GM23338 (cell line): ENCODE measurements around the gene BICC1. TPM values are rescaled to one million over a fixed set of nuclear protein-coding genes. Genes with fewer than 3 reads are reported as not detected.

ENCODE experiments used
- ATAC-seq: fragments of 200-7000 bp; cut with Tn5 transposase; 3 replicates; pipeline ENCODE4 v1.9.1; 2020
- DNase-seq: peaks from one replicate; pipeline ENCODE4 v3.0.0-alpha.2; 2015; ENCODE audit warnings: low spot score
- H2AFZ ChIP-seq: fragments of 200-600 bp; sonication (generic); 2 replicates; pipeline ENCODE4 v1.8.0; 2016; ENCODE audit warnings: antibody characterized with exemption, mild to moderate bottlenecking, moderate library complexity
- H3F3A ChIP-seq: fragments of 200-600 bp; sonication (generic); replicated peaks from 2 replicates; pipeline ENCODE4 v1.8.0; 2017; ENCODE audit warnings: antibody characterized with exemption, mixed run types, low read depth
- H3K27ac ChIP-seq: fragments of 200-600 bp; sonication (generic); 2 replicates; pipeline ENCODE4 v1.6.1; 2016; ENCODE audit warnings: low read depth
- H3K27me3 ChIP-seq: fragments of 200-600 bp; sonication (generic); 2 replicates; pipeline ENCODE4 v1.8.0; 2016; ENCODE audit warnings: mild to moderate bottlenecking, mixed run types, moderate library complexity; ENCODE audit not compliant: insufficient read depth
- H3K36me3 ChIP-seq: fragments of 200-600 bp; sonication (generic); 2 replicates; pipeline ENCODE4 v1.8.0; 2016; ENCODE audit warnings: mild to moderate bottlenecking; ENCODE audit not compliant: insufficient read depth
- H3K4me1 ChIP-seq: fragments of 200-600 bp; sonication (generic); 2 replicates; pipeline ENCODE4 v1.8.0; 2016; ENCODE audit warnings: mild to moderate bottlenecking, moderate library complexity; ENCODE audit not compliant: insufficient read depth
- H3K4me2 ChIP-seq: fragments of 200-600 bp; sonication (generic); 2 replicates; pipeline ENCODE4 v1.7.1; 2017; ENCODE audit warnings: mixed run types
- H3K4me3 ChIP-seq: fragments of 200-600 bp; sonication (generic); 2 replicates; pipeline ENCODE4 v1.6.1; 2016; ENCODE audit warnings: mixed run types
- H3K79me2 ChIP-seq: fragments of 200-600 bp; sonication (generic); replicated peaks from 2 replicates; pipeline ENCODE4 v1.8.0; 2017; ENCODE audit warnings: mild to moderate bottlenecking; ENCODE audit not compliant: insufficient read depth
- H3K9me2 ChIP-seq: fragments of 200-600 bp; sonication (generic); 2 replicates; pipeline ENCODE4 v1.8.0; 2017; ENCODE audit not compliant: insufficient read depth
- H4K20me1 ChIP-seq: fragments of 200-600 bp; sonication (generic); replicated peaks from 2 replicates; pipeline ENCODE4 v1.8.0; 2017; ENCODE audit warnings: mild to moderate bottlenecking; ENCODE audit not compliant: insufficient read depth
- H3K27ac Mint-ChIP-seq: 2 replicates; pipeline ENCODE4 v1.8.0; 2020; ENCODE audit warnings: inconsistent platforms, mild to moderate bottlenecking, moderate library complexity, mixed read lengths
- H3K27me3 Mint-ChIP-seq: 3 replicates; pipeline ENCODE4 v1.8.0; 2022; ENCODE audit warnings: low read depth, mild to moderate bottlenecking, moderate library complexity, mixed read lengths, inconsistent platforms; ENCODE audit not compliant: insufficient read depth, poor library complexity
- H3K36me3 Mint-ChIP-seq: 3 replicates; pipeline ENCODE4 v1.8.0; 2021; ENCODE audit warnings: low read depth, mild to moderate bottlenecking, inconsistent platforms, moderate library complexity, mixed read lengths
- H3K4me1 Mint-ChIP-seq: 3 replicates; pipeline ENCODE4 v1.8.0; 2020; ENCODE audit warnings: mild to moderate bottlenecking, inconsistent platforms, mixed read lengths
- H3K4me3 Mint-ChIP-seq: 3 replicates; pipeline ENCODE4 v1.8.0; 2021; ENCODE audit warnings: moderate library complexity, mild to moderate bottlenecking, inconsistent platforms, mixed read lengths
- H3K9me3 Mint-ChIP-seq: 3 replicates; pipeline ENCODE4 v1.8.0; 2020; ENCODE audit warnings: moderate library complexity, mild to moderate bottlenecking, inconsistent platforms, mixed read lengths
- EZH2 ChIP-seq: fragments of 200-600 bp; sonication (generic); IDR thresholded peaks from one replicate; pipeline ENCODE4 v1.8.0; 2017; ENCODE audit warnings: antibody characterized with exemption, mild to moderate bottlenecking, low read depth; ENCODE audit not compliant: unreplicated experiment
- NANOG ChIP-seq: IDR thresholded peaks from 2 replicates; pipeline ENCODE4 v1.6.1; 2016; ENCODE audit warnings: antibody characterized with exemption, borderline replicate concordance
- ZNF331 ChIP-seq: fragments of 250-450 bp; sonication (Bioruptor Pico); IDR thresholded peaks from 2 replicates; pipeline ENCODE4 v1.5.0; 2020; ENCODE audit warnings: low read depth, mild to moderate bottlenecking, moderate library complexity
- polyA plus RNA-seq: library from polyadenylated mRNA; unstranded; fragments of >200 nt; fragmentation: Nextera tagmentation; extraction: Ambion mirVana; gene quantifications from 2 replicates; pipeline ENCODE4 v1.2.1, GENCODE V29; 2016
- total RNA-seq: library from RNA; depleted of rRNA; stranded (reverse); fragments of >200 nt; shearing (Covaris generic); gene quantifications from 2 replicates; pipeline ENCODE4 v1.2.3, GENCODE V29; 2014
- TF ChIP-seq, protein P1 (sequence below): fragments of 250-450 bp; sonication (Bioruptor Pico); IDR thresholded peaks from 2 replicates; pipeline ENCODE4 v1.5.0; 2020; ENCODE audit warnings: mild to moderate bottlenecking, moderate library complexity
- TF ChIP-seq, protein P2 (sequence below): IDR thresholded peaks from 2 replicates; pipeline ENCODE4 v1.6.1; 2016; ENCODE audit warnings: antibody characterized with exemption

The BICC1 gene
- total and polyA plus RNA-seq, 2 experiments from 2014 or later, result 1.3 to 2.2 TPM

DNA sequence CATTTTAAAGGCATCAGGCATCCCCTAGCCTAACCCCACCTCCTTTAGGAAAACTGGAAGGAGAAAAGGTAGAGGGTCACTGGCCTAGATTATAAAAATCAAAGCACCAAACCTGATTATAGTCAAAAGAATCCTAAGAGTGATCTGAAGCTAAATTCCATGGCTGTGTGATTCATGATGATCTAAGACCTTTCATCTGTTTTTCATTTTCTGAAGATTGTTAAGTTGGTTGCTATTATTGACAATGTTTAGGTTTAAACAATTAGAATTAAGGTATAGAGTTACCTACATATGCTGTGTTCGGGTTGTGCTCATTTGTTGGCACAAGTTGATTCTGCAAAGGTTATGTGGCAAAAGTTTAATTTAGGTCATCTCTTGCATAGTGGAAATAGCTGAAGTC, 148.7 kb downstream of the BICC1 start (continued):
- TF ChIP-seq, protein P1, sequence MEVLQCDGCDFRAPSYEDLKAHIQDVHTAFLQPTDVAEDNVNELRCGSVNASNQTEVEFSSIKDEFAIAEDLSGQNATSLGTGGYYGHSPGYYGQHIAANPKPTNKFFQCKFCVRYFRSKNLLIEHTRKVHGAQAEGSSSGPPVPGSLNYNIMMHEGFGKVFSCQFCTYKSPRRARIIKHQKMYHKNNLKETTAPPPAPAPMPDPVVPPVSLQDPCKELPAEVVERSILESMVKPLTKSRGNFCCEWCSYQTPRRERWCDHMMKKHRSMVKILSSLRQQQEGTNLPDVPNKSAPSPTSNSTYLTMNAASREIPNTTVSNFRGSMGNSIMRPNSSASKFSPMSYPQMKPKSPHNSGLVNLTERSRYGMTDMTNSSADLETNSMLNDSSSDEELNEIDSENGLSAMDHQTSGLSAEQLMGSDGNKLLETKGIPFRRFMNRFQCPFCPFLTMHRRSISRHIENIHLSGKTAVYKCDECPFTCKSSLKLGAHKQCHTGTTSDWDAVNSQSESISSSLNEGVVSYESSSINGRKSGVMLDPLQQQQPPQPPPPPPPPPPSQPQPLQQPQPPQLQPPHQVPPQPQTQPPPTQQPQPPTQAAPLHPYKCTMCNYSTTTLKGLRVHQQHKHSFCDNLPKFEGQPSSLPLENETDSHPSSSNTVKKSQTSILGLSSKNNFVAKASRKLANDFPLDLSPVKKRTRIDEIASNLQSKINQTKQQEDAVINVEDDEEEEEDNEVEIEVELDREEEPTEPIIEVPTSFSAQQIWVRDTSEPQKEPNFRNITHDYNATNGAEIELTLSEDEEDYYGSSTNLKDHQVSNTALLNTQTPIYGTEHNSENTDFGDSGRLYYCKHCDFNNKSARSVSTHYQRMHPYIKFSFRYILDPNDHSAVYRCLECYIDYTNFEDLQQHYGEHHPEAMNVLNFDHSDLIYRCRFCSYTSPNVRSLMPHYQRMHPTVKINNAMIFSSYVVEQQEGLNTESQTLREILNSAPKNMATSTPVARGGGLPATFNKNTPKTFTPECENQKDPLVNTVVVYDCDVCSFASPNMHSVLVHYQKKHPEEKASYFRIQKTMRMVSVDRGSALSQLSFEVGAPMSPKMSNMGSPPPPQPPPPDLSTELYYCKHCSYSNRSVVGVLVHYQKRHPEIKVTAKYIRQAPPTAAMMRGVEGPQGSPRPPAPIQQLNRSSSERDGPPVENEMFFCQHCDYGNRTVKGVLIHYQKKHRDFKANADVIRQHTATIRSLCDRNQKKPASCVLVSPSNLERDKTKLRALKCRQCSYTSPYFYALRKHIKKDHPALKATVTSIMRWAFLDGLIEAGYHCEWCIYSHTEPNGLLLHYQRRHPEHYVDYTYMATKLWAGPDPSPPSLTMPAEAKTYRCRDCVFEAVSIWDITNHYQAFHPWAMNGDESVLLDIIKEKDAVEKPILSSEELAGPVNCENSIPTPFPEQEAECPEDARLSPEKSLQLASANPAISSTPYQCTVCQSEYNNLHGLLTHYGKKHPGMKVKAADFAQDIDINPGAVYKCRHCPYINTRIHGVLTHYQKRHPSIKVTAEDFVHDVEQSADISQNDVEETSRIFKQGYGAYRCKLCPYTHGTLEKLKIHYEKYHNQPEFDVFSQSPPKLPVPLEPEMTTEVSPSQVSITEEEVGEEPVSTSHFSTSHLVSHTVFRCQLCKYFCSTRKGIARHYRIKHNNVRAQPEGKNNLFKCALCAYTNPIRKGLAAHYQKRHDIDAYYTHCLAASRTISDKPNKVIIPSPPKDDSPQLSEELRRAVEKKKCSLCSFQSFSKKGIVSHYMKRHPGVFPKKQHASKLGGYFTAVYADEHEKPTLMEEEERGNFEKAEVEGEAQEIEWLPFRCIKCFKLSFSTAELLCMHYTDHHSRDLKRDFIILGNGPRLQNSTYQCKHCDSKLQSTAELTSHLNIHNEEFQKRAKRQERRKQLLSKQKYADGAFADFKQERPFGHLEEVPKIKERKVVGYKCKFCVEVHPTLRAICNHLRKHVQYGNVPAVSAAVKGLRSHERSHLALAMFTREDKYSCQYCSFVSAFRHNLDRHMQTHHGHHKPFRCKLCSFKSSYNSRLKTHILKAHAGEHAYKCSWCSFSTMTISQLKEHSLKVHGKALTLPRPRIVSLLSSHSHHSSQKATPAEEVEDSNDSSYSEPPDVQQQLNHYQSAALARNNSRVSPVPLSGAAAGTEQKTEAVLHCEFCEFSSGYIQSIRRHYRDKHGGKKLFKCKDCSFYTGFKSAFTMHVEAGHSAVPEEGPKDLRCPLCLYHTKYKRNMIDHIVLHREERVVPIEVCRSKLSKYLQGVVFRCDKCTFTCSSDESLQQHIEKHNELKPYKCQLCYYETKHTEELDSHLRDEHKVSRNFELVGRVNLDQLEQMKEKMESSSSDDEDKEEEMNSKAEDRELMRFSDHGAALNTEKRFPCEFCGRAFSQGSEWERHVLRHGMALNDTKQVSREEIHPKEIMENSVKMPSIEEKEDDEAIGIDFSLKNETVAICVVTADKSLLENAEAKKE, result no peak
- no peak for TF ChIP-seq ZNF331 (CRISPR knock-in tag)

DNA sequence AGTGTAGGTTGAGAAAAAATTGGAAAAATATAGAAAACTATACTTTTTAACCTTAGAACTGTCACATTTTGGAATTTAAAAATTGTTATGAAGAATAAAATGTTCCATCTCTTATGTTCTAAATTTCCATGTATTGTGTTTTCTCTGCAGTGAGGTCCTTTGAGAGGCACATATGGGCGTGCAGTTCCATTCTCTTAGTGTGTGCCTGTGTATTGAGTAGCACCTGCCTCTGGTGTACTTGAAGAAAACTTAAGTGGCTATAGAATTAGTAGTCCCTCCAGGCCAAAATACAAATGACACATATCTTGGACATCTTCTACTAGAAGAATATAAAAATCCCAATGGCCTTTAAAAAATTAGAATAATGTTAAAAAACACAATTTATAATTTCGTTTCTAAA, 149.2 kb downstream of the BICC1 start:
- Mint-ChIP-seq H3K36me3 (peaks cover 27% of the 10 kb centered on the region), H3K27me3 (no peaks in the 10 kb centered on the region), H3K4me1 (peaks cover 12% of the 10 kb centered on the region; the same call in 2 of the 3 replicates), H3K27ac (no peak overlapping the region), H3K9me3 (peaks cover 29% of the 10 kb centered on the region), H3K4me3 (no peak overlapping the region)
- ATAC-seq (no peak), DNase-seq (no peak)
- Histone ChIP-seq H3F3A (no peaks in the 10 kb centered on the region), H3K27me3 (no peaks in the 10 kb centered on the region), H3K36me3 (0 out of 2 replicates have a peak, but pooled peaks cover 6% of the 10 kb centered on the region), H2AFZ (no peak overlapping the region), H3K27ac (no peak overlapping the region), H3K4me2 (no peak overlapping the region), H3K9me2 (no peaks in the 10 kb centered on the region), H3K79me2 (no peaks in the 10 kb centered on the region), H4K20me1 (no peaks in the 10 kb centered on the region), H3K4me3 (no peak overlapping the region), H3K4me1 (peaks cover 8% of the 10 kb centered on the region)
- TF ChIP-seq, protein P2, sequence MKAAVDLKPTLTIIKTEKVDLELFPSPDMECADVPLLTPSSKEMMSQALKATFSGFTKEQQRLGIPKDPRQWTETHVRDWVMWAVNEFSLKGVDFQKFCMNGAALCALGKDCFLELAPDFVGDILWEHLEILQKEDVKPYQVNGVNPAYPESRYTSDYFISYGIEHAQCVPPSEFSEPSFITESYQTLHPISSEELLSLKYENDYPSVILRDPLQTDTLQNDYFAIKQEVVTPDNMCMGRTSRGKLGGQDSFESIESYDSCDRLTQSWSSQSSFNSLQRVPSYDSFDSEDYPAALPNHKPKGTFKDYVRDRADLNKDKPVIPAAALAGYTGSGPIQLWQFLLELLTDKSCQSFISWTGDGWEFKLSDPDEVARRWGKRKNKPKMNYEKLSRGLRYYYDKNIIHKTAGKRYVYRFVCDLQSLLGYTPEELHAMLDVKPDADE, result no peak
- TF ChIP-seq EZH2 (no peak), NANOG (no peak)
- TF ChIP-seq, protein P1, result no peak
